OCI-LY1 (cell line): Measurements from ENCODE around the gene SLC9A9.

ENCODE experiments used
- EZH2 ChIP-seq: fragments of 200-600 bp; sonication (generic), shearing (Covaris generic); IDR thresholded peaks from 2 replicates; pipeline ENCODE4 v1.8.0; 2017; ENCODE audit warnings: borderline replicate concordance, mixed run types, mild to moderate bottlenecking, antibody characterized with exemption, low read length, moderate library complexity, mixed read lengths
- TF ChIP-seq, protein P1 (sequence below): fragments of 200-600 bp; sonication (generic), shearing (Covaris generic); IDR thresholded peaks from 2 replicates; pipeline ENCODE4 v1.5.1; 2017; ENCODE audit warnings: mild to moderate bottlenecking, antibody characterized with exemption, low read length, moderate library complexity, mixed read lengths

DNA sequence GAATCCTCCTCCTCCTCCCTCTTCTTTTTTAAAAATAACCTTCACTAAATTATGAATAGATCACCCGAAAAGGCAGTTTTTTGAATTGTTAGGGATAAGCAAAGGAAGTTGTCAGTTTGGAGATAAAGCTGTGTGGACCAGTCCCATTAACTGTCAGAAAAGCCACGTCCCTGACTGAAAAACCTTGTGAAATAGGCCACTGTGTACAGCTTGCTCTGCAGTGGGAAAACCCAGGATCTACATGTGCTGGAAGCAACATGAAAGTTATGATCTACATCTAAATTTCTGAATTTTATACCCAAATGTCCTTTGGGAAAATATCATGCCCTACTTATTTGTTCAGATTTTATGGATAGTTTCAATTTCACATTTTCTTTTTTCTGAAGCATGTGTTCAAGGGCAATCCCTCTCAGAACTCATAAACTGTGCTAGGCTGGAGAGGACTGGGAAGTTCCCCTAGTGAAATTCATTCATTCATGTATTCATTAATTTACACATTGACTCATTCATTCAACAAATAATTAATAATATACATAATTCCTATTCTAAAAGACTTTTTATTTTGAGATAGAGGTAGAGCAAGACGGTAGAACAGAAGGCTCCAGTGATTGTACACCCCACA, 149.5 kb downstream of the SLC9A9 start:
- TF ChIP-seq, protein P1, sequence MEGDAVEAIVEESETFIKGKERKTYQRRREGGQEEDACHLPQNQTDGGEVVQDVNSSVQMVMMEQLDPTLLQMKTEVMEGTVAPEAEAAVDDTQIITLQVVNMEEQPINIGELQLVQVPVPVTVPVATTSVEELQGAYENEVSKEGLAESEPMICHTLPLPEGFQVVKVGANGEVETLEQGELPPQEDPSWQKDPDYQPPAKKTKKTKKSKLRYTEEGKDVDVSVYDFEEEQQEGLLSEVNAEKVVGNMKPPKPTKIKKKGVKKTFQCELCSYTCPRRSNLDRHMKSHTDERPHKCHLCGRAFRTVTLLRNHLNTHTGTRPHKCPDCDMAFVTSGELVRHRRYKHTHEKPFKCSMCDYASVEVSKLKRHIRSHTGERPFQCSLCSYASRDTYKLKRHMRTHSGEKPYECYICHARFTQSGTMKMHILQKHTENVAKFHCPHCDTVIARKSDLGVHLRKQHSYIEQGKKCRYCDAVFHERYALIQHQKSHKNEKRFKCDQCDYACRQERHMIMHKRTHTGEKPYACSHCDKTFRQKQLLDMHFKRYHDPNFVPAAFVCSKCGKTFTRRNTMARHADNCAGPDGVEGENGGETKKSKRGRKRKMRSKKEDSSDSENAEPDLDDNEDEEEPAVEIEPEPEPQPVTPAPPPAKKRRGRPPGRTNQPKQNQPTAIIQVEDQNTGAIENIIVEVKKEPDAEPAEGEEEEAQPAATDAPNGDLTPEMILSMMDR = no peak
- no peak for TF ChIP-seq EZH2
